GM19455 (cell line): ENCODE results near the gene GZMB.
"Not testable (repeated sequence)": the region's sequence is repeated elsewhere in the genome, so short reads cannot be mapped to it uniquely, and the experiment has no call there.

ENCODE experiments used
- ATAC-seq: cut with Tn5 transposase; IDR thresholded peaks from one replicate; pipeline ENCODE4 v1.9.1; 2021; ENCODE audit not compliant: unreplicated experiment

Gene GZMB, protein sequence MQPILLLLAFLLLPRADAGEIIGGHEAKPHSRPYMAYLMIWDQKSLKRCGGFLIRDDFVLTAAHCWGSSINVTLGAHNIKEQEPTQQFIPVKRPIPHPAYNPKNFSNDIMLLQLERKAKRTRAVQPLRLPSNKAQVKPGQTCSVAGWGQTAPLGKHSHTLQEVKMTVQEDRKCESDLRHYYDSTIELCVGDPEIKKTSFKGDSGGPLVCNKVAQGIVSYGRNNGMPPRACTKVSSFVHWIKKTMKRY

DNA sequence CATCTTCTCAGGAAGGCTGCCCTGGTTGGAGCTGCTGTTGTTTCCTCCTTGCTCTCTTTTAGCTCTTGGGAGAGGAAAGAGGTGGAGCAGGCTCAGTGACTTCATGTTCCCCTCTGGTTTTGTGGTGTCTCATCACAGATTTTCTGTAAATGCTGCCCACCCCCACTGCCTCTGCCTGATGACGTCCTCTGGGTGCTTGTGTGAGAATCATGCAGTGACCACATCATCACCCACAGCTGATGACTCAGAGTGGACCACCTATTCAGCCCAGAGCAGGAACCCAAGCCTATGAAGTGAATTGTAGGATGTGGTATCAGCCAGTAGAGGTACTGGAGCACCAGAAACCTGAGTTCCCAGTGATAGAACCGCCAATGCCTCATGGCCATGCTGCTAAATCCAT, at the start of gene GZMB:
Gene GZMB (minus strand): TSS at position 33 of the 400 bp plus-strand sequence. CDS start 30 bp downstream, at position 3.
- ATAC-seq: no peak

DNA sequence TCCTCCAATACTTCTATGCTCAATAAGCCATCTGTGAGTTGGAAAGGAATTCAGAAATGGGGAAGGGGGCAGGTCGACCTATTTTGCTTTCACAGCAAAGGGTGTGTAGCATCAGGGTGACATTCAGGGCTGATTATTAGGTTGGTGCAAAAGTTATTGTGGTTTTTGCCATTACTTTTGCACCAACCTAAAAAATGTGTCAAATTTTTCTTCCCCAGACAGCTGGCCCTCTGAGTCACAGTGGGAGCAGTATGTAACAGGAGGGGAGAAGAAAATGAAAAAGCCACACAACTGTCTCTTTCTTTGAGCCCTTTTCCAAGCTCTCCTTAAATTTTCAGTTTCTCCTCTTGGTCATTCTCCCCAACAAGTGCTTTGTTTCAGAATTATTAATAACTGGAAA, 47.1 kb upstream of the GZMB start:
- ATAC-seq: no peak

GRCh38 chr14:24680516-24680915, 46.5 kb upstream of the GZMB start:
- no peak for ATAC-seq

- ATAC-seq: no peak
Measured at GRCh38 chr14:24679248-24679961, 45.4 kb upstream of the GZMB start.

- peak; percentile 85 for ATAC-seq
Measured at GRCh38 chr14:24678801-24679247, 44.8 kb upstream of the GZMB start.

DNA sequence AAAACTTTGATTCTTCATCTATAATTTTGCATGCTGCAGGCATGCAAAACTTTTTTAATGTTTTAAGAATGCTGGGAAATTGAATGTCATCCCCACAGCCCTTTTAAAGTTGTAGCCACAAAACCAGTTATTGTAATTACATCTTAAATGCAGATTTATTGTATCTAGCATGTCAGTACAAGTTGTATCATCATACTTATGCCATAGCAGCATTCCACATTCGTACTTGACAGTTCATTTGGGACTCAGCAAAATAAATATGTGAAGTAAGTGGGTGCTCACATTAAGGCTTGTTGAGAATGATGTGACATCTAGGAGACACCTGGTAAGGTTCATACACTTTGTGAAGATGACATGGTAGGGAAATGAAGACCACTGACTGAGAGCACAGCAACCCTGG, 44.0 kb upstream of the GZMB start:
- ATAC-seq: no peak

GRCh38 chr14:24674204-24674970, 40.4 kb upstream of the GZMB start:
- peak; percentile 55 for ATAC-seq

DNA sequence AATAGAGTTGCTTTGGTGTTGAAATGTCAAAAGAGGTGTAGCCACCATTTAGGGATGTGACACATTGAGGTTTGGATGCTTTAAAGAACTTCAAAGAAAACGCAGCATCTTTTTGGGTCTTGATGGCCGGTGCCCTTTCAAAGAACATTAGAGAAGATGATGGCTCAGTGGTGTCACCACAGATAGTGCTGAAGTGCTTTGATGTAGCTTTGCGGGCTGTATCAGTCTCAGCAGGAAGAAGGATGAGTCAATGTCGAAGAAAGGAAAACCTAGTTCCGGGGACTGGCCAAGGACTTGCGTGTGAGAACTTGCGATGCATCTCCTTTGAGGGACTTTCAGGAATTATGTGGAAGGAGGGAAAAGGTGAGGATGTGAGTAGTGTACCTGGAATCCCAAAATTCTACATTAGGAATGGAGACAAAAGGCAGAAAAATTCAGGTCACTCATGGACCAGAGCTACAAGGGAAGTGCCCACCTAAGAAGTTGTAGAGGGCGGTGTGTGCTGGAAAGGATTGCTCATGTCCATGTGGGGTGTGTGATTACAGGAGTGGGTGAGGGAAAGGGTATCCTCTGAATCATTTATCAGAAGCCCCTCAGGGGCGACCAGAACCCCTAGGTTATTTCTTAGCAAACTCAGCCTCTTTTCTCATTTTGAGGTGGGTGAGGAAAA, 39.7 kb upstream of the GZMB start:
- peak; percentile 54 for ATAC-seq

DNA sequence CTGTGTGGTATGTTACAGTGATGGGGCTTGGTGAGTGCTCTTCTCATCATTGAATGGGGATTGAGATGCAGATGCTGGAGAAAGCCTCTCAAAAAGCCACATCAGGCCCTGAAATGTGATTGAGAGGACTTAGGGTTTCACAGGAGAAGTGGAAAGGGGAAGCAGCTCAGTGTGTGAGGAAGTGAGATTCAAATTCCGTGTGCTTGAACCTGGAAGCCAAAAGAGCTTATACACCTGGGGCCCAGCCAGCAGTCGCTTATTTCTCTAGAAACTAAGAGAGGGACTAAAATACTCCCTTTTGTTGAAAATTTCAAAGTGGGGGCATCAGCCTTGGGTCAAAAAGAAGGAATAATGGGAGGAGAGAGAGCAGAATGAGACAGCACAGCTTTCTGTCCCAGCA, 39.1 kb upstream of the GZMB start:
- peak; percentile 51 for ATAC-seq

- no peak for ATAC-seq
Measured at GRCh38 chr14:24670594-24670993, 36.6 kb upstream of the GZMB start.

DNA sequence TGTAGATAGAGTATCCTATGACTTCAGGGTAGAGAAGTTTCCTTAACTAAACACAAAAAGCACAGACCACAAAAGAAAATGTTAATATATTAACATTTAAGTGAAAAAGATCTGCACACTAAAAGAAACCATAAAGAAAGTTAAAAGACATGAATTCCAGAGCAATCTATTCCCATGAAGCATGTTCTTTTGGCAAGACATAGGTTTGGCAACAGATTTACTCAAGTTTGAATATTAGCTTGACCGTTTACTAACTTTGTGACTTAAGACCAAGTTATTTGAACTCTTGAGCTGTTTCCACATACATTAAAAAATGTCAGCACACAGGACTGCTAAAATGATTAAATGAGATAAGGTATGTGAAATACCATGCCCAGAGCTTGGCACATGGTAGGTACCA, 35.7 kb upstream of the GZMB start:
- no peak for ATAC-seq

- ATAC-seq: peak; percentile 94
Measured at GRCh38 chr14:24665440-24665991, 31.5 kb upstream of the GZMB start.

DNA sequence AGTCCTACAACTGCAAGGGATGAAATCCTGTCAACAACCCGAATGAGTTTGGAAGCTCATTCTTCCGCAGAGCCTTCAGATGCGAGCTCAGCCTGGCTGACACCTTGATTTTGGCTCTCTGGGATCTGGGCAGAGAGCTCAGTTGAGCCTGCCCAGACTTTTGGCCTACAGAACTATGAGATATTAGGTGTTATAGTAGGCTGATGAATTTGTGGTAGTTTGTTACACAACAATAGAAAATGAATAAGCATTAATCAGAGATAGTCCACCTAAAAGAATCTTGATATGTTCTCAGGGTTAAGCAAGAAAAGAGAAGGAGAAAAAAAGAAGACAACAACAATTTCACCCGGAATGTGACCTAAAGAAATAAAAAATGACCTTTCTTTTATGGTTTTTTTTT, 30.4 kb upstream of the GZMB start:
- no peak for ATAC-seq

GRCh38 chr14:24662753-24663152, 28.8 kb upstream of the GZMB start:
- ATAC-seq: no peak

DNA sequence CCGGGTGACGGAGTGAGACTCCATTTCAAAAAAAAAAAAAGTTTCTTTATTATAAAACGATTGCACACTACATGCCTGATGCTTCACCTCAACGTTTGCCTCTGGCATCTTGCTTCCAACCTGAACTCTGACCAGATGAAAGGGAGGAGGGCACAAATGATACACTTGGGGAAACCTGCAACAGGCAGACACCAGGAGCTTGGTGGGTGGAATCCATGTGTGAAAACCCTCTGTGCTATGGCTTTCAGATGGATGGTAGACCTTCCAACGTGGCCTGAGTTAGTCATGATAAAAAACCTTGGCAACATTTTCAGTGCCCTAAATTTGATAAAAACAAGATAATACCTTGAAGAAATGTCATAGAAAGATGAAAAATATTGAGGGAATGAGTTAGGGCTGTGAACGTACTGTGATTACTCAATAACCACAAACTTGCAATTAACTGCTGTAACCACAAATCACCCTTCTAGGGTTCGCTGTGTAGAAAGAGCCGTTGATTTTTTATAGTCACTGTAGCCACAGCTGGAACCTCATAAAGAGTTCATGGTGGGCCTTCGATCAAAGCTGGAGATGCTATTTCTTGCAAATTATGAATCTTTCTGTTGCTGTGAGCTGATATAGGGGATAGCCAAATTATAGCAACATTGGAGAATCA, 26.1 kb upstream of the GZMB start:
- no peak for ATAC-seq

DNA sequence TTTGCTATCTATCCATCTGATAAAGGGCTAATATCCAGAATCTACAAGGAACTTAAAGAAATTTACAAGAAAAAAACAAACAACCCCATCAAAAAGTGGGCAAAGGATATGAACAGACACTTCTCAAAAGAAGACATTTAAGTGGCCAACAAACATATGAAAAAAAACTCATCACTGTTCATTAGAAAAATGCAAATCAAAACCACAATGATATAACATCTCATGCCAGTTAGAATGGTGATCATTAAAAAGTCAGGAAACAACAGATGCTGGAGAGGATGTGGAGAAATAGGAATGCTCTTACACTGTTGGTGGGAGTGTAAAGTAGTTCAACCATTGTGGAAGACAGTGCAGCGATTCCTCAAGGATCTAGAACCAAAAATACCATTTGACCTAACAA, 14.4 kb upstream of the GZMB start:
- ATAC-seq: not testable (repeated sequence)

GRCh38 chr14:24639905-24640304, 5.9 kb upstream of the GZMB start:
- no peak for ATAC-seq

DNA sequence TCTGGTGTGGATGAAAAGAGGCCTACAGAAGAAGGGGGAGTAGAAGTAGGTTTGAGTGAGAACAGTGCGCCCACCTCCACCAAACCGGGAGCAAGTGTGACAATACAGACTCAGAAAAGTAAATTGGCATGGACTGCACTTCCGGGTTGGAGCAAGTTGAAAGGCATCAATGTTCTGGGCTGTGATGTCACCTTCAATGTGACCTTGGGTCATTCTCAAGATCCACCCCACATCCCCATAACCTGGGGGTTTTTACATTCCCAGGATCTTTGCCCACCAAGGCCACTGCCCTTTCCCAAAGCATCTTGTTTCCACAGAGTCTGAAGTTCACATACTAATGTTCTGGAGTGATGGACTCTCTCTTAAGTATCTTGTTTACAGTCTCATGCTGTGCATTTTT, 5.3 kb upstream of the GZMB start:
- no peak for ATAC-seq

- ATAC-seq: no peak
Measured at GRCh38 chr14:24633353-24633752, 637 bp downstream of the GZMB start.

GRCh38 chr14:24632761-24633160, 1.2 kb downstream of the GZMB start:
- no peak for ATAC-seq

DNA sequence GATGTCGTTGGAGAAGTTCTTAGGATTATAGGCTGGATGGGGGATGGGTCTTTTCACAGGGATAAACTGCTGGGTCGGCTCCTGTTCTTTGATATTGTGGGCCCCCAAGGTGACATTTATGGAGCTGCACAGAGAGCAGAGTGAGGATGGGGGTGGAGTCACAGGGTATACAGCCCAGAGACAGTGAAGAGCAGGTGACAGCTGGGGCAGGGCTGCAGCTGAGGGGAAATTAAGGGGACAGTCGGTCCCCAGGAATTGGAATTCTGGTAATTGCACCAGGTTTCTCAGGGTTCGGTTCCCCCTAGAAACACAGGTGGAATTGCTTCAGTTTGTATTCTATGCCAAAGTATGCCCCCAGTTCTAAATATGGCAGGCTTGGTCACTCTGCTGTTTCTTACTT, 1.7 kb downstream of the GZMB start:
- no peak for ATAC-seq
